Neural cell (in vitro differentiated cells): ENCODE measurements around the gene MYO9A.

Source experiments
- EP300 ChIP-seq: fragments of 450-650 bp; conservative IDR thresholded peaks from 2 replicates; pipeline ENCODE4 v1.6.1; 2014; ENCODE audit warnings: antibody characterized with exemption, mild to moderate bottlenecking, moderate library complexity; ENCODE audit not compliant: poor library complexity, severe bottlenecking
- TF ChIP-seq, protein P1 (sequence below): fragments of 450-650 bp; IDR thresholded peaks from 2 replicates; pipeline ENCODE4 v1.5.1; 2014; ENCODE audit warnings: antibody characterized with exemption, mild to moderate bottlenecking, moderate library complexity; ENCODE audit not compliant: poor library complexity, severe bottlenecking

- TF ChIP-seq, protein P1, sequence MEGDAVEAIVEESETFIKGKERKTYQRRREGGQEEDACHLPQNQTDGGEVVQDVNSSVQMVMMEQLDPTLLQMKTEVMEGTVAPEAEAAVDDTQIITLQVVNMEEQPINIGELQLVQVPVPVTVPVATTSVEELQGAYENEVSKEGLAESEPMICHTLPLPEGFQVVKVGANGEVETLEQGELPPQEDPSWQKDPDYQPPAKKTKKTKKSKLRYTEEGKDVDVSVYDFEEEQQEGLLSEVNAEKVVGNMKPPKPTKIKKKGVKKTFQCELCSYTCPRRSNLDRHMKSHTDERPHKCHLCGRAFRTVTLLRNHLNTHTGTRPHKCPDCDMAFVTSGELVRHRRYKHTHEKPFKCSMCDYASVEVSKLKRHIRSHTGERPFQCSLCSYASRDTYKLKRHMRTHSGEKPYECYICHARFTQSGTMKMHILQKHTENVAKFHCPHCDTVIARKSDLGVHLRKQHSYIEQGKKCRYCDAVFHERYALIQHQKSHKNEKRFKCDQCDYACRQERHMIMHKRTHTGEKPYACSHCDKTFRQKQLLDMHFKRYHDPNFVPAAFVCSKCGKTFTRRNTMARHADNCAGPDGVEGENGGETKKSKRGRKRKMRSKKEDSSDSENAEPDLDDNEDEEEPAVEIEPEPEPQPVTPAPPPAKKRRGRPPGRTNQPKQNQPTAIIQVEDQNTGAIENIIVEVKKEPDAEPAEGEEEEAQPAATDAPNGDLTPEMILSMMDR = no peak
- no peak for TF ChIP-seq EP300
Measured at GRCh38 chr15:71809346-71809745, 308.6 kb downstream of the MYO9A start.
